ENCODE results near the gene STK33. TPM values are rescaled to one million over a fixed set of nuclear protein-coding genes. Genes with fewer than 3 reads are reported as not detected.

STK33 gene
- total RNA-seq = 10 to 100 TPM; 23.3 to 37.9 (median 30.6) TPM
- 10 to 100 TPM in 1 of 2 donors, 1 to 10 TPM in 1; 6.9 to 30.1 TPM for polyA plus RNA-seq
- long read RNA-seq, donor 1, partial matches to known transcripts = 1 of 14 reads
- long read RNA-seq, donor 1, other reads (novel, unspliced or antisense) = 13 of 14 reads
- long read RNA-seq, donor 2, partial matches to known transcripts = 5 of 27 reads
- long read RNA-seq, donor 2, other reads (novel, unspliced or antisense) = 21 of 27 reads
- long read RNA-seq, donor 3, partial matches to known transcripts = 2 of 34 reads
- long read RNA-seq, donor 3, other reads (novel, unspliced or antisense) = 31 of 34 reads

DNA sequence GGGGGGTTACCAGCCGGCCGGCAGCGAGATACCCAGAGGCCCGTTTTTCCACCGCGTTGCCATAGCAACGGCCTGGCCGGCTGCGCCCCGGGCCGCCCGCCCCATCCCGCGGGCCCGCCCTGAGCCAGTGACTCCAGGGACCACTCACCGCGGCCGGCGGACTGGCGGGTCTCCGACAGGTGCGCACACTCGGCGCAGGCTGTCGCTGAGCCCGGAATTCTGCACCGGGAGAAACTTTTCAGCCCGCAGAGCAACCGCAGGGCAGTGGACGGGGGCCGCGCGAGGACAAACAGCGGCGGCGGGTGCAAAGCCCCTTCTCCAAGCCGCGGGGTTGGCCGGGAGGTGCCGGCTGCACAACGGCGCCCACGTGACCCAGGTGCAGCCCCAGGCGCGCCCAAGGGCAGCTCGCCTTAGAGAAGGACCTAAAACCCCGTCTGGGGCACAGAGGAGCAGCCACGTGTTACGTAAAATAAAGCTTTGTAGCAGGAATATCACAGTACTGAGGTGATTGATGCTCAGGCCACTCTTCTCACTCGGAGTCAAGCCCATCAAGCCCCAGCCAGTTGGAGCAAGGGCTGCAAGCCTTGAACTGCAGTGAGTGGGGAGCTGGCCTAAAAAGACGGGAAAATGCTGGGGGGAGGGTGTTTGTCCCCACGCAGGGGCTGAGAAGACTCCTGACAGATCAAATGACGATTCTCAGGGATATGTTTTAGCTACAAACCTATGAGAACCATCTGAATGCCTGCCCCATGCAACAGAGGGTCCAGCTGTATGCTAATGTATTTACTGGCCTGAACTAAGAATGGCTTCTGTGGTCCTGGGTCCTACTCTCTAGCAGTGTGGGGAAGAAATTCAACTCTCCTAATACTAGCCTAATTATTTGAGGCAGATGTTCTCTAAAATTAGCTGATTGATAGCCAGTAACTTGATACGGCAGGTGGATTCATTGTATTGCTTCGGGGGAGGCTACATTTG is at the start of gene STK33:
Gene STK33, minus strand, starts transcription at position 294 of the 975 bp plus-strand sequence. CDS start 119,323 bp downstream, outside the sequence.
- peak within 1 kb of the TSS in 9 of 10 donors; percentile 29 to 76 (median 71) for H3K27ac ChIP-seq
- no peaks in the 10 kb centered on the region for H3K9me3 ChIP-seq
- peak; percentile 49 to 63 for DNase-seq
- peaks cover 0 to 40% (median 23%) of the 10 kb centered on the region in 7 donors for H3K27me3 ChIP-seq
- H3K36me3 ChIP-seq = no peaks in the 10 kb centered on the region
- peak within 1 kb of the TSS; percentile 40 to 70 (median 62) for H3K4me3 ChIP-seq
- 4 to 5% methylated on average over 55 of the region's 55 CpGs for WGBS, 2 donors
- intact Hi-C loops (cut with DNase I) = no loop called here
- TF ChIP-seq, protein P1, sequence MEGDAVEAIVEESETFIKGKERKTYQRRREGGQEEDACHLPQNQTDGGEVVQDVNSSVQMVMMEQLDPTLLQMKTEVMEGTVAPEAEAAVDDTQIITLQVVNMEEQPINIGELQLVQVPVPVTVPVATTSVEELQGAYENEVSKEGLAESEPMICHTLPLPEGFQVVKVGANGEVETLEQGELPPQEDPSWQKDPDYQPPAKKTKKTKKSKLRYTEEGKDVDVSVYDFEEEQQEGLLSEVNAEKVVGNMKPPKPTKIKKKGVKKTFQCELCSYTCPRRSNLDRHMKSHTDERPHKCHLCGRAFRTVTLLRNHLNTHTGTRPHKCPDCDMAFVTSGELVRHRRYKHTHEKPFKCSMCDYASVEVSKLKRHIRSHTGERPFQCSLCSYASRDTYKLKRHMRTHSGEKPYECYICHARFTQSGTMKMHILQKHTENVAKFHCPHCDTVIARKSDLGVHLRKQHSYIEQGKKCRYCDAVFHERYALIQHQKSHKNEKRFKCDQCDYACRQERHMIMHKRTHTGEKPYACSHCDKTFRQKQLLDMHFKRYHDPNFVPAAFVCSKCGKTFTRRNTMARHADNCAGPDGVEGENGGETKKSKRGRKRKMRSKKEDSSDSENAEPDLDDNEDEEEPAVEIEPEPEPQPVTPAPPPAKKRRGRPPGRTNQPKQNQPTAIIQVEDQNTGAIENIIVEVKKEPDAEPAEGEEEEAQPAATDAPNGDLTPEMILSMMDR (IDR thresholded peaks at IDR 0.05) = no peak
- H3K4me1 ChIP-seq = peaks cover 0 to 12% (median 6%) of the 10 kb centered on the region in 9 donors
- peak; percentile 93 to 98 (median 95) for ATAC-seq

DNA sequence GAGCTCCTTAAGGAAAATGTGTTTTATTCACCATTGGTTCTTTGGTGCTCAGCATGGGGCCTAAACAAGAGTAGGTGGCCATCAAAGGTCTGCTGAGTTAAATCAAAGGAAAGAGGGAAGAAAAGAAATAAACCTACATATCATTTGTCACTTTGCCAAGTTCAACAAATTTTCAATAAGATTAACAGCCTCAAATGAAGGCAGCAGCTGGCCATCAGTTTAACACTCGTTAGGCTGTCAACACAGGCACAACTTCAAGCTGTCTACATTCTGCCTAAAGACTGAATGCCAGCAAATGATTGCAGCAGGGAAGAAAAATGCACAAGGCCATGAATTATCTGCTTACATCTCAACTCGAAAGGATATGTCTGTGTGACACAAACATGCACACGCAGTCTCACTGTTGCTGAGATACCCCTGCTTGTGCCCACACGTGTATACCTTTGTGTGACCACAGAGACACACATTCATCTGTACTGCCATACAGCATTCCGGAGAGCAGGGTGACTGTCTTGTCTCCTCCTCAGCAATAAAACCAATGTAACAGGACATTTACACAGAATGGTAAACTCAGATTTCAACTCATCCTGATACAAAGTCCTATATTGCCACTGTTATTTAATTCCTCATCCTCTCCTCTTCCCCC is 48.3 kb upstream of the STK33 start:
- TF ChIP-seq, protein P1 (IDR thresholded peaks at IDR 0.05) = no peak
- Histone ChIP-seq H3K4me1 (no peaks in the 10 kb centered on the region), H3K9me3 (no peaks in the 10 kb centered on the region), H3K36me3 (peaks cover 0 to 96% (median 9%) of the 10 kb centered on the region in 9 donors), H3K27me3 (no peaks in the 10 kb centered on the region), H3K4me3 (no peak overlapping the region), H3K27ac (no peak overlapping the region)
- intact Hi-C loops (cut with DNase I) = no loop called here
- whole genome bisulfite sequencing, 2 donors = 77 to 79% methylated on average over 5 of the region's 5 CpGs
- ATAC-seq (no peak), DNase-seq (no peak)

DNA sequence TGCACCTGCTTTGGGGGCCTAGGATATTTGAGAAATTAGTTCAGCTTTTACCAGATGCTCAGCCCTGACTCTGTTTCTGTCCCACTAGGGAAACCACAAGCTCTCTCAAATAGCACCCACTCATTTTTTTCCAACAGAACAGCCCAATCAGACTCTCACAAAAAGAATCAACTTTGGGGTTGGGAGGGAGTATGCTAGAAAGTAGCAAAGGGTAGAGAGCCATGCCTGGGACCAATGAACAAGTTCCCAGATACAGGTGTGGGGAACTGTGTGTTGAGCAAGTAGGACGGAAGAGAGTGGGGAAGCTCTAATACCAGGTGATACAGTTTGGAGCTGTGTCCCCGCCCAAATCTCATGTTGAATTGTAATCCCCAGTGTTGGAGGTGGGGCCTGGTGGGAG is 47.3 kb upstream of the STK33 start:
- TF ChIP-seq, protein P1 (IDR thresholded peaks at IDR 0.05) = no peak
- intact Hi-C loops (cut with DNase I) = no loop called here
- WGBS, 2 donors = 91 to 97% methylated on average over 2 of the region's 2 CpGs
- H3K4me1 ChIP-seq = no peaks in the 10 kb centered on the region
- H3K4me3 ChIP-seq = no peak overlapping the region
- ATAC-seq = no peak
- DNase-seq = no peak
- no peaks in the 10 kb centered on the region for H3K27me3 ChIP-seq
- H3K36me3 ChIP-seq = peaks cover 0 to 97% (median 7%) of the 10 kb centered on the region in 9 donors
- no peak overlapping the region for H3K27ac ChIP-seq
- peaks cover 0 to 5% (median 0%) of the 10 kb centered on the region in 11 donors for H3K9me3 ChIP-seq

All from heart right ventricle (tissue), 16 donors.